ENCODE data around the gene MGLL.

DNA sequence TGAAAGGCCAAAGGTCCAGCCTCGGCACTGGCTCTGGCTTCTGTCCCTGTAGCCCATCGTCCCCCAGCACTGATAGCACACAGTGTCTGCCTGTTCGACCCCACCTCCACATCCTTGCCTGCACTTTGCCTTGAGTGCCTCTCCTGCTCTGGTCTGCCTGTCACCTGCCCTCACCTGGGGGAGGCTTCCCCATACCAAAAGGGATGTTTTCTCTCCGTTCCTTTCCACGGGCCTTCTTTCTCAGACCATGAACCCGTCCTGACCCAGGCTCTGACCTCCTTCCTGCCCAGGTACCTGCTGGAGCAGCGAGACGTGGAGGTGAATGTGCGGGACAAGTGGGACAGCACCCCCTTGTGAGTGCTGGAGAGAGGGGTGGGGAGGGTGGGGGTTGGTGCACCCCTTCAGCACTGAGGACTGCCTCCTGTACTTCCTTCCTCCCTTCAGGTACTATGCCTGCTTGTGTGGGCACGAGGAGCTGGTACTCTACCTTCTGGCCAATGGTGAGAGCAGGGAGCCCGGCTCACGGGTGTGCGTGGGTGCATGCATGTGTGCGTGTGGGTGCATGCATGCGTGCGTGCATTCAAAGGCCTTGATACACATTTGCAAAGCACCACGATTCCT is 148.1 kb downstream of the MGLL start:
- TF ChIP-seq, protein P1, sequence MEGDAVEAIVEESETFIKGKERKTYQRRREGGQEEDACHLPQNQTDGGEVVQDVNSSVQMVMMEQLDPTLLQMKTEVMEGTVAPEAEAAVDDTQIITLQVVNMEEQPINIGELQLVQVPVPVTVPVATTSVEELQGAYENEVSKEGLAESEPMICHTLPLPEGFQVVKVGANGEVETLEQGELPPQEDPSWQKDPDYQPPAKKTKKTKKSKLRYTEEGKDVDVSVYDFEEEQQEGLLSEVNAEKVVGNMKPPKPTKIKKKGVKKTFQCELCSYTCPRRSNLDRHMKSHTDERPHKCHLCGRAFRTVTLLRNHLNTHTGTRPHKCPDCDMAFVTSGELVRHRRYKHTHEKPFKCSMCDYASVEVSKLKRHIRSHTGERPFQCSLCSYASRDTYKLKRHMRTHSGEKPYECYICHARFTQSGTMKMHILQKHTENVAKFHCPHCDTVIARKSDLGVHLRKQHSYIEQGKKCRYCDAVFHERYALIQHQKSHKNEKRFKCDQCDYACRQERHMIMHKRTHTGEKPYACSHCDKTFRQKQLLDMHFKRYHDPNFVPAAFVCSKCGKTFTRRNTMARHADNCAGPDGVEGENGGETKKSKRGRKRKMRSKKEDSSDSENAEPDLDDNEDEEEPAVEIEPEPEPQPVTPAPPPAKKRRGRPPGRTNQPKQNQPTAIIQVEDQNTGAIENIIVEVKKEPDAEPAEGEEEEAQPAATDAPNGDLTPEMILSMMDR (IDR thresholded peaks at IDR 0.05): no peak
- TF ChIP-seq POLR2A (IDR thresholded peaks at IDR 0.05): no peak
